Tibial nerve (tissue), 4 donors: ENCODE results near the gene COPG2.
"Not testable (repeated sequence)": the region's sequence is repeated elsewhere in the genome, so short reads cannot be mapped to it uniquely, and the experiment has no call there.

Experiments
- EP300 ChIP-seq, 2 donors: sonication (generic); formaldehyde crosslinking; IDR thresholded peaks; one replicate each; pipeline ENCODE4 v1.6.1; 2017; ENCODE audit warnings: antibody characterized with exemption in 2 of 2, mild to moderate bottlenecking in 1 of 2
- POLR2A ChIP-seq, 2 donors: fragments of 450-650 bp; IDR thresholded peaks; one replicate each; pipeline ENCODE4 v1.6.1; 2017; ENCODE audit warnings: antibody characterized with exemption in 2 of 2, mild to moderate bottlenecking in 2 of 2, moderate library complexity in 2 of 2
- TF ChIP-seq, protein P1 (sequence below), 5 experiments: fragments of 200-600 bp in 3 of 5; fragments of 450-650 bp in 2 of 5; sonication (generic) in 3 of 5; IDR thresholded peaks; one replicate each; pipeline ENCODE4 v1.5.1; 2016 to 2019; ENCODE audit warnings: antibody characterized with exemption in 5 of 5, mild to moderate bottlenecking in 3 of 5, moderate library complexity in 2 of 5

DNA sequence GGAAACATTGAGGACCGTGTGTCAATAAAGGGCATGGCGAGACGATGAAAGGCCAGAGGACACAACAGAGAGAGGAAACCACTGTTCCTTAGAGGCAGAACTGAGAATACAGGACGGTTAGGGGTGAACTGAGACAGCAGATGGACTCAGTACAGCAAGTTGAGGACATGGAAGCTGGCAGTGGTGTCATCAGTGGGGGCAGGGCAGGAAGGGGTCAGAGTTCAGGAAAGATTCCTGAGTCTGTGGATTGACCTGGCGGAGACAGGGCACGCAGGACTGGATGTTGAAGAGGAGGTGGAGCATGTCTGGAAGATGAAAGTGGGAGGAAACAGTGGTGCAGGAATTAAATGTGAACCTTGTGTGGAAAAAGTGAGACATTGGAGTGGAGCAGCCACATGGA lies 130.7 kb downstream of the COPG2 start:
- TF ChIP-seq, protein P1, sequence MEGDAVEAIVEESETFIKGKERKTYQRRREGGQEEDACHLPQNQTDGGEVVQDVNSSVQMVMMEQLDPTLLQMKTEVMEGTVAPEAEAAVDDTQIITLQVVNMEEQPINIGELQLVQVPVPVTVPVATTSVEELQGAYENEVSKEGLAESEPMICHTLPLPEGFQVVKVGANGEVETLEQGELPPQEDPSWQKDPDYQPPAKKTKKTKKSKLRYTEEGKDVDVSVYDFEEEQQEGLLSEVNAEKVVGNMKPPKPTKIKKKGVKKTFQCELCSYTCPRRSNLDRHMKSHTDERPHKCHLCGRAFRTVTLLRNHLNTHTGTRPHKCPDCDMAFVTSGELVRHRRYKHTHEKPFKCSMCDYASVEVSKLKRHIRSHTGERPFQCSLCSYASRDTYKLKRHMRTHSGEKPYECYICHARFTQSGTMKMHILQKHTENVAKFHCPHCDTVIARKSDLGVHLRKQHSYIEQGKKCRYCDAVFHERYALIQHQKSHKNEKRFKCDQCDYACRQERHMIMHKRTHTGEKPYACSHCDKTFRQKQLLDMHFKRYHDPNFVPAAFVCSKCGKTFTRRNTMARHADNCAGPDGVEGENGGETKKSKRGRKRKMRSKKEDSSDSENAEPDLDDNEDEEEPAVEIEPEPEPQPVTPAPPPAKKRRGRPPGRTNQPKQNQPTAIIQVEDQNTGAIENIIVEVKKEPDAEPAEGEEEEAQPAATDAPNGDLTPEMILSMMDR (IDR thresholded peaks at IDR 0.05), result not testable (repeated sequence)
- not testable (repeated sequence) for TF ChIP-seq POLR2A, EP300 (IDR thresholded peaks at IDR 0.05)
